Hepatocyte (in vitro differentiated cells): Measurements from ENCODE around the gene CACNA1B. TPM values are rescaled to one million over a fixed set of nuclear protein-coding genes. Genes with fewer than 3 reads are reported as not detected.

Source experiments
- DNase-seq: peaks from one replicate; pipeline ENCODE4 v3.0.0-alpha.2; 2016; ENCODE audit warnings: low spot score
- H2AFZ ChIP-seq: fragments of 200-600 bp; sonication (generic); 2 replicates; pipeline ENCODE4 v1.6.0; 2016; ENCODE audit warnings: antibody characterized with exemption, mild to moderate bottlenecking
- H3K27ac ChIP-seq: fragments of 200-600 bp; sonication (generic); 2 replicates; pipeline ENCODE4 v1.5.1; 2016; ENCODE audit warnings: mild to moderate bottlenecking
- H3K27me3 ChIP-seq: fragments of 200-600 bp; sonication (generic); 2 replicates; pipeline ENCODE4 v1.6.1; 2016
- H3K36me3 ChIP-seq: fragments of 200-600 bp; sonication (generic); replicated peaks from 2 replicates; pipeline ENCODE4 v1.5.1; 2016; ENCODE audit warnings: low read depth; ENCODE audit not compliant: insufficient read depth
- H3K4me1 ChIP-seq: fragments of 200-600 bp; sonication (generic); 2 replicates; pipeline ENCODE4 v1.5.1; 2016; ENCODE audit warnings: mild to moderate bottlenecking, moderate library complexity; ENCODE audit not compliant: insufficient read depth
- H3K4me2 ChIP-seq: fragments of 200-600 bp; sonication (generic); 2 replicates; pipeline ENCODE4 v1.6.0; 2016
- H3K4me3 ChIP-seq: fragments of 200-600 bp; sonication (generic); 2 replicates; pipeline ENCODE4 v1.5.1; 2016; ENCODE audit warnings: mild to moderate bottlenecking
- H3K79me2 ChIP-seq: fragments of 200-600 bp; sonication (generic); 2 replicates; pipeline ENCODE4 v1.6.0; 2017; ENCODE audit warnings: mild to moderate bottlenecking
- H3K9me2 ChIP-seq: fragments of 200-600 bp; sonication (generic); replicated peaks from 2 replicates; pipeline ENCODE4 v1.6.0; 2017; ENCODE audit warnings: mild to moderate bottlenecking; ENCODE audit not compliant: insufficient read depth
- H3K9me3 ChIP-seq: fragments of 200-600 bp; sonication (generic); 2 replicates; pipeline ENCODE4 v1.5.1; 2016; ENCODE audit warnings: low read depth, mild to moderate bottlenecking
- H4K20me1 ChIP-seq: fragments of 200-600 bp; sonication (generic); 2 replicates; pipeline ENCODE4 v1.6.0; 2016; ENCODE audit warnings: mild to moderate bottlenecking; ENCODE audit not compliant: insufficient read depth, poor library complexity, severe bottlenecking
- CTCF ChIP-seq: fragments of 200-600 bp; sonication (generic); IDR thresholded peaks from 2 replicates; pipeline ENCODE4 v1.5.1; 2016; ENCODE audit warnings: antibody characterized with exemption, mild to moderate bottlenecking; ENCODE audit not compliant: poor library complexity
- EZH2 ChIP-seq: fragments of 200-600 bp; sonication (generic); IDR thresholded peaks from 2 replicates; pipeline ENCODE4 v1.6.1; 2016; ENCODE audit warnings: antibody characterized with exemption, mild to moderate bottlenecking, borderline replicate concordance
- EZH2phosphoT487 ChIP-seq: fragments of 200-600 bp; sonication (generic); IDR thresholded peaks from one replicate; pipeline ENCODE4 v1.6.1; 2018; ENCODE audit warnings: antibody characterized with exemption, mild to moderate bottlenecking, low read depth, moderate library complexity; ENCODE audit not compliant: unreplicated experiment, severe bottlenecking
- whole genome bisulfite sequencing: methylation state at CpG from one replicate; pipeline ENCODE4 v1.1.6; 2016; ENCODE audit warnings: low lambda C conversion rate; ENCODE audit errors: missing lambda C conversion rate; 5-methylcytosine and 5-hydroxymethylcytosine counted together
- polyA plus RNA-seq: library from polyadenylated mRNA; unstranded; fragments of >200 nt; fragmentation: Nextera tagmentation; extraction: Ambion mirVana; gene quantifications from 2 replicates; pipeline ENCODE4 v1.2.1, GENCODE V29; 2016
- total RNA-seq: library from RNA; depleted of rRNA; stranded (reverse); fragments of >200 nt; gene quantifications from 2 replicates; pipeline ENCODE4 v1.2.3, GENCODE V29; 2014

CACNA1B gene
- total and polyA plus RNA-seq, 2 experiments from 2014 or later, result 0.30 to 0.39 TPM

- H3K27ac ChIP-seq, result no peak overlapping the region
- no peak overlapping the region for H3K4me3 ChIP-seq
- no peaks in the 10 kb centered on the region for H3K79me2 ChIP-seq
- H4K20me1 ChIP-seq, result no peaks in the 10 kb centered on the region
- H3K36me3 ChIP-seq, result no peaks in the 10 kb centered on the region
- DNase-seq, result peak; percentile 1
- H3K27me3 ChIP-seq, result no peaks in the 10 kb centered on the region
- H3K4me2 ChIP-seq, result no peak overlapping the region
- H3K9me3 ChIP-seq, result no peaks in the 10 kb centered on the region
- no peaks in the 10 kb centered on the region for H3K9me2 ChIP-seq
- H3K4me1 ChIP-seq, result no peaks in the 10 kb centered on the region
- no peak overlapping the region for H2AFZ ChIP-seq
- WGBS, result 93% methylated on average over 13 of the region's 13 CpGs
- TF ChIP-seq EZH2 (no peak), EZH2phosphoT487 (no peak), CTCF (no peak)
These were observed 126.1 kb downstream of the CACNA1B start for GRCh38 chr9:138003485-138004190.

GRCh38 chr9:138006576-138007233, 129.1 kb downstream of the CACNA1B start:
- DNase-seq, result peak; percentile 1

GRCh38 chr9:138007566-138007917, 130.0 kb downstream of the CACNA1B start:
- TF ChIP-seq EZH2 (no peak), CTCF (no peak), EZH2phosphoT487 (no peak)
- H3K4me1 ChIP-seq, result no peaks in the 10 kb centered on the region
- WGBS, result 89% methylated on average over 9 of the region's 9 CpGs
- no peak overlapping the region for H2AFZ ChIP-seq
- no peak overlapping the region for H3K4me3 ChIP-seq
- H3K36me3 ChIP-seq, result no peaks in the 10 kb centered on the region
- H3K9me2 ChIP-seq, result no peaks in the 10 kb centered on the region
- H3K4me2 ChIP-seq, result no peak overlapping the region
- no peak overlapping the region for H3K27ac ChIP-seq
- peak; percentile 2 for DNase-seq
- H4K20me1 ChIP-seq, result no peaks in the 10 kb centered on the region
- no peaks in the 10 kb centered on the region for H3K9me3 ChIP-seq
- no peaks in the 10 kb centered on the region for H3K79me2 ChIP-seq
- H3K27me3 ChIP-seq, result no peaks in the 10 kb centered on the region

More at GRCh38 chr9:138006576-138007233, 129.1 kb downstream of the CACNA1B start:
- no peaks in the 10 kb centered on the region for H3K9me2 ChIP-seq
- no peak overlapping the region for H3K4me3 ChIP-seq
- no peaks in the 10 kb centered on the region for H4K20me1 ChIP-seq
- no peak overlapping the region for H3K4me2 ChIP-seq
- H3K27me3 ChIP-seq, result no peaks in the 10 kb centered on the region
- no peaks in the 10 kb centered on the region for H3K9me3 ChIP-seq
- no peak for TF ChIP-seq EZH2phosphoT487
- no peak for TF ChIP-seq CTCF
- TF ChIP-seq EZH2, result no peak
- H3K36me3 ChIP-seq, result no peaks in the 10 kb centered on the region
- H3K4me1 ChIP-seq, result no peaks in the 10 kb centered on the region
- WGBS, result 88% methylated on average over 25 of the region's 25 CpGs
- no peak overlapping the region for H2AFZ ChIP-seq
- no peaks in the 10 kb centered on the region for H3K79me2 ChIP-seq
- H3K27ac ChIP-seq, result no peak overlapping the region
